ENCODE results near the gene RBPJL. TPM values are rescaled to one million over a fixed set of nuclear protein-coding genes. Genes with fewer than 3 reads are reported as not detected.

The RBPJL gene
- total RNA-seq, 1 experiment from 2014 or later: 0.85 TPM

DNA sequence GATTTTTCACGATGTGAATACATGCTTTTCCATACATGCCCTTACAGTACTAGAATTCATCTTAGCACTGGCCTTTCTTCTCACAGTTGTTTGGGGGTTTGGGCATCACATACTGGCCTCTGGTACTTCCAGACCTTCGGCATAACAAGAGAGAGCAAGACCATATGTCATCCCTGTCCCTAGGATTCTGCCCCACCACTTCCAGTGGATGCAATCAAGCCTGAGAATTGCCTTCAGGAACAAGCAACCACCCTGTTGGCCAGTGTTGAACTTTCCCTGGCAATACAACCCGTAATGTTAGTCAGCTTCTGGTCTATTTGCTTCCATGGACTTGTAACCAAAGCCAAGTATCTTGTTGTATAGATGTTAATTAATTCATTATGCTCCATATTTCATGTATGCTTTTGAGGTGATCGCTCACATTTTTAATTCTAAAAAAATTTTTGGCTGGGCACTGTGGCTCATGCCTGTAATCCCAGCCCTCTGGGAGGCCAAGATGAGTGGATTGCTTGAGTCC is 36.8 kb upstream of the RBPJL start (continued):
- TF ChIP-seq, protein P1, sequence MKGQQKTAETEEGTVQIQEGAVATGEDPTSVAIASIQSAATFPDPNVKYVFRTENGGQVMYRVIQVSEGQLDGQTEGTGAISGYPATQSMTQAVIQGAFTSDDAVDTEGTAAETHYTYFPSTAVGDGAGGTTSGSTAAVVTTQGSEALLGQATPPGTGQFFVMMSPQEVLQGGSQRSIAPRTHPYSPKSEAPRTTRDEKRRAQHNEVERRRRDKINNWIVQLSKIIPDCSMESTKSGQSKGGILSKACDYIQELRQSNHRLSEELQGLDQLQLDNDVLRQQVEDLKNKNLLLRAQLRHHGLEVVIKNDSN (CRISPR knock-in tag; IDR thresholded peaks at IDR 0.05): no peak
- TF ChIP-seq, protein P2, sequence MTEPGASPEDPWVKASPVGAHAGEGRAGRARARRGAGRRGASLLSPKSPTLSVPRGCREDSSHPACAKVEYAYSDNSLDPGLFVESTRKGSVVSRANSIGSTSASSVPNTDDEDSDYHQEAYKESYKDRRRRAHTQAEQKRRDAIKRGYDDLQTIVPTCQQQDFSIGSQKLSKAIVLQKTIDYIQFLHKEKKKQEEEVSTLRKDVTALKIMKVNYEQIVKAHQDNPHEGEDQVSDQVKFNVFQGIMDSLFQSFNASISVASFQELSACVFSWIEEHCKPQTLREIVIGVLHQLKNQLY (CRISPR knock-in tag; IDR thresholded peaks at IDR 0.05): no peak
- no peak for TF ChIP-seq NR3C1 (CRISPR knock-in tag; conservative IDR thresholded peaks at IDR 0.05; ENCODE audit: low read depth)
- TF ChIP-seq, protein P3, sequence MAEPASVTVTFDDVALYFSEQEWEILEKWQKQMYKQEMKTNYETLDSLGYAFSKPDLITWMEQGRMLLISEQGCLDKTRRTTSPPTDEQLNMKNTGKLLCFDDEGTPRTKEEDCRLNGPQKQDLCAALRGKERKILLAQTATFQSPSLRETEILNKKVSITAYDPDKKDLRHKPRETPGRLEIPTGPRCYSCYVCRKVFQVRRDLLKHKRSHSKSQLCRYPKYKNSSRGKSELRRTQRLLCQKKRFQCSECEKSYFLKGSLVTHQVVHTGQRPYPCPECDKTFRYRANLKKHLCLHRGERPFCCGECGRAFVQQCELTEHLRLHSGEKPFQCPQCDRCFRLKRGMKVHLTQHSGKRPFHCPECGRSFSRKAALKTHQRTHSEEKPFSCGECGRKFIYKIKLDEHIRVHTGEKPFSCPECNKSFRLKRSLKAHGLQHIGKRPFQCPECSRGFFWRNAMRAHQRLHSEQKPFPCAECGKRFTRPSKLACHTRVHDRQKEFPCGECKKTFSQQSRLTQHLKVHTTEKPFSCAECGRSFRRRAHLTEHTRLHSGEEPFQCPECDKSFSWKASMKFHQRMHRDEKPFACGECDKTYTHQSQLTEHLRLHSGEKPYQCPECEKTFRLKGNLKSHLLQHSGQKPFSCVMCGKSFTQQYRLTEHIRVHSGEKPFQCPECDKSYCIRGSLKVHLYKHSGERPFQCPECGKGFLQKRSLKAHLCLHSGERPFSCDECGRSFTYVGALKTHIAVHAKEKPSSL (CRISPR knock-in tag; conservative IDR thresholded peaks at IDR 0.05): no peak
- TF ChIP-seq MYBL2 (CRISPR knock-in tag; IDR thresholded peaks at IDR 0.05): no peak
- TF ChIP-seq SMAD3 (CRISPR knock-in tag; IDR thresholded peaks at IDR 0.05; ENCODE audit: borderline replicate concordance): no peak

DNA sequence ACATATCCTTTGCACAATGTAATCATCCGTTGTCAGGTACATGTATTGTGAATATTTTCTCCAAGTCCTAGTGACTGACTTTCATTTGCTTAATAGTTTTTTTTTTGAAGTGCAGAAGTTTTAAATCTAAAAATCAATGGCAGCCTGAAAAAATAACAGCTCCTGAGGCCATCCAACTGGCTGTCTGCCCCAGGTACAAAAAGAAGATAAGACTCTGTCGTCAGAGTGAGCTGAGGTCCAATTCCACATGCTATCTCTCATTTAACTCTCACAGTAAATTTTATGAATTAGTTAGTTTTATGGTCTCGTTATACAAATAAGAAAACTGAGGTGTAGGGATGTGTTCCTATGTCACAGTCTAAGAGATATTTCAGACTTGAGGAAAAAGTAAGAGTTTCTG is 31.3 kb upstream of the RBPJL start:
- H3K27ac Mint-ChIP-seq: no peak overlapping the region
- CTCF ChIA-PET: no interaction called here
- no peaks in the 10 kb centered on the region for H3K36me3 Mint-ChIP-seq
- peaks cover 14% of the 10 kb centered on the region for H3K4me1 Mint-ChIP-seq
- DNase-seq (ENCODE audit: low spot score) (no peak), ATAC-seq (no peak)
- H3K27me3 Mint-ChIP-seq (ENCODE audit: low read depth): peaks cover 3% of the 10 kb centered on the region; the same call in 1 of the 2 replicates
- TF ChIP-seq MYBL2 (CRISPR knock-in tag; IDR thresholded peaks at IDR 0.05) (no peak), MXD4 (CRISPR knock-in tag; IDR thresholded peaks at IDR 0.05; ENCODE audit: borderline replicate concordance) (no peak), SMAD4 (CRISPR knock-in tag; IDR thresholded peaks at IDR 0.05) (no peak), KAT7 (CRISPR knock-in tag; IDR thresholded peaks at IDR 0.05; ENCODE audit: borderline replicate concordance) (no peak)
- TF ChIP-seq, protein P2 (CRISPR knock-in tag; IDR thresholded peaks at IDR 0.05): no peak
- TF ChIP-seq, protein P4, sequence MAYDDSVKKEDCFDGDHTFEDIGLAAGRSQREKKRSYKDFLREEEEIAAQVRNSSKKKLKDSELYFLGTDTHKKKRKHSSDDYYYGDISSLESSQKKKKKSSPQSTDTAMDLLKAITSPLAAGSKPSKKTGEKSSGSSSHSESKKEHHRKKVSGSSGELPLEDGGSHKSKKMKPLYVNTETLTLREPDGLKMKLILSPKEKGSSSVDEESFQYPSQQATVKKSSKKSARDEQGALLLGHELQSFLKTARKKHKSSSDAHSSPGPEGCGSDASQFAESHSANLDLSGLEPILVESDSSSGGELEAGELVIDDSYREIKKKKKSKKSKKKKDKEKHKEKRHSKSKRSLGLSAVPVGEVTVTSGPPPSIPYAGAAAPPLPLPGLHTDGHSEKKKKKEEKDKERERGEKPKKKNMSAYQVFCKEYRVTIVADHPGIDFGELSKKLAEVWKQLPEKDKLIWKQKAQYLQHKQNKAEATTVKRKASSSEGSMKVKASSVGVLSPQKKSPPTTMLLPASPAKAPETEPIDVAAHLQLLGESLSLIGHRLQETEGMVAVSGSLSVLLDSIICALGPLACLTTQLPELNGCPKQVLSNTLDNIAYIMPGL (CRISPR knock-in tag; IDR thresholded peaks at IDR 0.05): no peak
- TF ChIP-seq, protein P5, sequence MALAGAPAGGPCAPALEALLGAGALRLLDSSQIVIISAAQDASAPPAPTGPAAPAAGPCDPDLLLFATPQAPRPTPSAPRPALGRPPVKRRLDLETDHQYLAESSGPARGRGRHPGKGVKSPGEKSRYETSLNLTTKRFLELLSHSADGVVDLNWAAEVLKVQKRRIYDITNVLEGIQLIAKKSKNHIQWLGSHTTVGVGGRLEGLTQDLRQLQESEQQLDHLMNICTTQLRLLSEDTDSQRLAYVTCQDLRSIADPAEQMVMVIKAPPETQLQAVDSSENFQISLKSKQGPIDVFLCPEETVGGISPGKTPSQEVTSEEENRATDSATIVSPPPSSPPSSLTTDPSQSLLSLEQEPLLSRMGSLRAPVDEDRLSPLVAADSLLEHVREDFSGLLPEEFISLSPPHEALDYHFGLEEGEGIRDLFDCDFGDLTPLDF (CRISPR knock-in tag; IDR thresholded peaks at IDR 0.05): no peak
- TF ChIP-seq, protein P6, sequence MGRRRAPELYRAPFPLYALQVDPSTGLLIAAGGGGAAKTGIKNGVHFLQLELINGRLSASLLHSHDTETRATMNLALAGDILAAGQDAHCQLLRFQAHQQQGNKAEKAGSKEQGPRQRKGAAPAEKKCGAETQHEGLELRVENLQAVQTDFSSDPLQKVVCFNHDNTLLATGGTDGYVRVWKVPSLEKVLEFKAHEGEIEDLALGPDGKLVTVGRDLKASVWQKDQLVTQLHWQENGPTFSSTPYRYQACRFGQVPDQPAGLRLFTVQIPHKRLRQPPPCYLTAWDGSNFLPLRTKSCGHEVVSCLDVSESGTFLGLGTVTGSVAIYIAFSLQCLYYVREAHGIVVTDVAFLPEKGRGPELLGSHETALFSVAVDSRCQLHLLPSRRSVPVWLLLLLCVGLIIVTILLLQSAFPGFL (CRISPR knock-in tag; IDR thresholded peaks at IDR 0.05; ENCODE audit: borderline replicate concordance): no peak
- TF ChIP-seq, protein P7, sequence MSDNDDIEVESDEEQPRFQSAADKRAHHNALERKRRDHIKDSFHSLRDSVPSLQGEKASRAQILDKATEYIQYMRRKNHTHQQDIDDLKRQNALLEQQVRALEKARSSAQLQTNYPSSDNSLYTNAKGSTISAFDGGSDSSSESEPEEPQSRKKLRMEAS (CRISPR knock-in tag; IDR thresholded peaks at IDR 0.05): no peak
- no peaks in the 10 kb centered on the region for H3K9me3 Mint-ChIP-seq
- POLR2A ChIA-PET: no interaction called here
- H3K4me3 Mint-ChIP-seq: no peak overlapping the region

All from WTC11 (cell line).